GM10847 (cell line): ENCODE results near the gene ARHGAP23.

Source experiments
- POLR2A ChIP-seq: IDR thresholded peaks from 2 replicates; pipeline ENCODE4 v1.6.1; 2011; ENCODE audit not compliant: insufficient read length; ENCODE audit errors: extremely low read depth

The ARHGAP23 gene

GRCh38 chr17:38508954-38509771 is 80.9 kb downstream of the ARHGAP23 start:
- TF ChIP-seq POLR2A = no peak

- no peak for TF ChIP-seq POLR2A
Measured at GRCh38 chr17:38509772-38510420, 81.6 kb downstream of the ARHGAP23 start.

GRCh38 chr17:38510421-38511149 is 82.3 kb downstream of the ARHGAP23 start:
- no peak for TF ChIP-seq POLR2A

GRCh38 chr17:38511150-38512108 is 83.2 kb downstream of the ARHGAP23 start:
- no peak for TF ChIP-seq POLR2A

- TF ChIP-seq POLR2A = no peak
Measured at GRCh38 chr17:38512473-38513058, 84.3 kb downstream of the ARHGAP23 start.

GRCh38 chr17:38532451-38532850 is 104.2 kb downstream of the ARHGAP23 start:
- no peak for TF ChIP-seq POLR2A

- TF ChIP-seq POLR2A = no peak
Measured at GRCh38 chr17:38533241-38533640, 105.0 kb downstream of the ARHGAP23 start.

GRCh38 chr17:38533866-38534497 is 105.7 kb downstream of the ARHGAP23 start:
- no peak for TF ChIP-seq POLR2A

GRCh38 chr17:38534498-38534885 is 106.2 kb downstream of the ARHGAP23 start:
- no peak for TF ChIP-seq POLR2A

- no peak for TF ChIP-seq POLR2A
Measured at GRCh38 chr17:38535886-38536285, 107.6 kb downstream of the ARHGAP23 start.

GRCh38 chr17:38536661-38537060 is 108.4 kb downstream of the ARHGAP23 start:
- no peak for TF ChIP-seq POLR2A

- TF ChIP-seq POLR2A = no peak
Measured at GRCh38 chr17:38538906-38539305, 110.6 kb downstream of the ARHGAP23 start.

GRCh38 chr17:38539386-38539785 is 111.1 kb downstream of the ARHGAP23 start:
- no peak for TF ChIP-seq POLR2A

GRCh38 chr17:38540514-38541045 is 112.3 kb downstream of the ARHGAP23 start:
- TF ChIP-seq POLR2A = no peak
